GM21390 (cell line): ENCODE results near the gene LGR5.
"Not testable (repeated sequence)": the region's sequence is repeated elsewhere in the genome, so short reads cannot be mapped to it uniquely, and the experiment has no call there.

Source experiments
- ATAC-seq: cut with Tn5 transposase; IDR thresholded peaks from one replicate; pipeline ENCODE4 v1.9.1; 2021; ENCODE audit not compliant: unreplicated experiment

Gene LGR5

DNA sequence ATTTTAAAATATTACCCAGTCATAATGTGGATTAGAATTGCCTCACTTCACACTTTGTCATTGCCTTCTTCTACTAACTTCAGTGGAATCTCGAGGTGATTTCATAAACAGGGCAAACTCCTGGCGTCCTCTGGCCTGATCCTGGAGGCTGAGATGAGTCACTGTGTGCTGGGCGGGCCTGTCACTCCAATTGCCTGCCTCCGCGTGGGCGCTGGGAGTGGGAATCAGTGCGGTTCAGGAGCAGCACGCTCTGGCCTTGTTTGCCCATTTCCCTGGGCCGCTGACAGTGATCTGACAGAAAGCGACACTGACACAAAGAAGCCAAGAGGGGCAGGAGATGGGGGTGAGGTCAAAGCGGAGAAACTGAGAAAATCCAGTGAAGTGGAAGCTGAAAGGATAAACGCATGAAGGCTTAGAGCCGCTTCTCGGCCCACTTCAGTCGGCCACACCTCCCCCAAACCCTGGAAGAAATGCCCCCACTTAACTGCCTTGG, 29.7 kb downstream of the LGR5 start:
- no peak for ATAC-seq

- no peak for ATAC-seq
These were observed 32.9 kb downstream of the LGR5 start for GRCh38 chr12:71472441-71472911.

GRCh38 chr12:71474791-71475190, 35.2 kb downstream of the LGR5 start:
- no peak for ATAC-seq

DNA sequence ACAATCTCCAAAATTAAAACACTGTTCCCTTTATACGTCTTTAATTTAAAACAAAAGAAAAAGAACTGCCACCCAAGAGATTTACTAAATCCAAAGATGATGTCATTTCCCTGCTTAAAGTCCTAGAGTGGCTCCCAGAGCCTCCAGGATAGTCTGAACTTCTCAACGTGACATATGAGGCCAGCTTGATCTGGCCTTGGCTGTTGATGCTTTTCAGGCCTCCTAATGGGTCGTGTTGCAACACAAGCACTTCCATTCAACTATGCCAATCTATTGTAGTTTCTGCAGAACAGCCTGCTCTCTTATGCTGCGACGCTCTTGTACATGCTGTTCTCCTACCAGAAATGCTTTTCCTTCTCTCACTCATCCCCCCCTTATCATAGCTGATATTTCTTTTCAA, 35.7 kb downstream of the LGR5 start:
- ATAC-seq = no peak

GRCh38 chr12:71476513-71476912, 36.9 kb downstream of the LGR5 start:
- ATAC-seq = no peak

- ATAC-seq = no peak
These were observed 38.0 kb downstream of the LGR5 start for GRCh38 chr12:71477609-71478008.

DNA sequence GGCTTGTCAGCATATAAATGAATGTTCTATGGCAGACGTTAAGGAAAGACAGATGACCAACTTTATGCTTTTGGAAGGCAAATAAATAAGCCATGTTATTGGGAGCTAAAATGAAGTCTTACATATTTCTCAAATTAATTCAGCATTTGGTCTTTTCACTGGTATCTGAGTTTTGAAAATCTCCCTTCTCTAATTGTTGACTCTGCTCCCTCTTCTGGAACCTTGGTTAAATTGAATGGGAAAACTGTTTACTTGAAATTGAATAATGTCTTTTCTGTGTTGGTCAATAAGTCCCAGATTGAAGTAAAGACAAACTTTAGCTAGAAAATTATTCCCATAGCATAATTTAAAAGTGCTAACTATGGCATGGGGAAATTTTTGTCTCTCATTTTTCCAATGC, 38.7 kb downstream of the LGR5 start:
- no peak for ATAC-seq

- ATAC-seq = no peak
These were observed 44.8 kb downstream of the LGR5 start for GRCh38 chr12:71484272-71484905.

- ATAC-seq = not testable (repeated sequence)
These were observed 51.2 kb downstream of the LGR5 start for GRCh38 chr12:71490844-71491243.

DNA sequence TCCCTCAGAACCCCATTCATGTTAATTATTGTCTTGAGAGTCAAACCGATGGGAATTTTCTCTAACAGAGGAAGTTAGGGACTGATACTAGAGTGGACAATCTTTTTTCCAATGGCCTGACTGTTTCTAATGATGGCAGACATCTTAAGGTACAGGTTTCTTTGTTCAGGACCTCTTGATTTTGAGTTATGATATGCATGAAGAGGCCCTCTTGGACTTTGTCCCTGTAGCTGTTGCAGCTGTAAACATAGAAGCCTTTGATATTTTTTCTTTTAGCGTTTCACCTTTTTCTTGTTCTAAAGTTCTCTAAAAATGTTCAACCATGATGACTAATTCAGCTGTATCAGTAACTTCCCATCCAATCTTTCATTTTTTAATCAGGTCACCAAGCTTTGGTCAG, 53.0 kb downstream of the LGR5 start:
- no peak for ATAC-seq

- ATAC-seq = no peak
These were observed 60.2 kb downstream of the LGR5 start for GRCh38 chr12:71499834-71500233.

GRCh38 chr12:71503579-71504391, 64.2 kb downstream of the LGR5 start:
- ATAC-seq = no peak

DNA sequence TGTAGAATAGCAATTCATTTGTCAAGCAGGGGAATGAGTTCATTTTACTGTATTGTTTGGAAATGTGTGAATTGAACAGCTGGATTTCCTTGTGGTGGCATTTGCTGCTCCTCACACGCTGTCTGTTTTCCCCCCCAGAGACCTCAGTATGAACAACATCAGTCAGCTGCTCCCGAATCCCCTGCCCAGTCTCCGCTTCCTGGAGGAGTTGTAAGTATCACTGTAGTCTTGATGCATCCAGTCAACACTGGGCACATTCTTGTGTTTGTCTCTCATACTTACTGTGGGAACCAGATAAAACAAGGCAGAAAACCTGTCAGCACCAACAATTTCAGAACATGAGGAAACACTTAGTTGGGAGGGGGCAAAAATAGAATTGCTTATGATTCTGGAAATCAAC, 64.9 kb downstream of the LGR5 start:
- ATAC-seq = no peak

GRCh38 chr12:71509705-71510104, 70.1 kb downstream of the LGR5 start:
- no peak for ATAC-seq

DNA sequence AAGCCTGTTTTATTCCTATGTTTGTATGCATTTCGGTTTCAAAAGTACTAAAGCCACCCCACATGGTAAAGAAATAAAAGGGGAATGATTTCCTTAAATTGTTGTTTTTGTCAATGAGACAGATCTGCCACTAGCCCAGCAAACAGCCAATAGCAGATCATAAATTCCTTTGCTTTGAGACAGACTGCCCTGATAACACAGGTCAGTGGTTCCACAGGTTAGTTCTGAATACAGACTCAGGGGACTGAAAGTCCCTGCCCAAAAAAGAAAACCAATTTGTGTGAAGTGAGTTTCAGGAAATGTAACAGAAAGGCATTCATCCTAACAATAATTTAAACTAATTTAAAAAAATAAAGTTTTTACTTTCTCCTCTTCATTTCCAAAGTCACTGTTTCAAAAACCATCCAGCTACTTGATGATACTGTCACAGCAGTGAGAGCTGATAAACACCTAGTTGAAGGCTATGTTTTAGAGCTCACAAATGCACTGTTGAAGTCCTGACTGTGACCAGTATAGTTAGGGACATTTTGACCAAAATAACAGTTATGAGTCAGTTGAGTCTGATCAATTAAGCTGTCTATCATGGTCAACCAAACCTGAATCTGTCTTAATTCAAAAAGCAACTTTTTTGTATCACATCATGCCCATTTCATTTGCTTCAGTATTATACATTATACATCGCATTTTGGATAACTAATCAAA, 77.7 kb downstream of the LGR5 start:
- no peak for ATAC-seq

GRCh38 chr12:71521125-71521524, 81.5 kb downstream of the LGR5 start:
- no peak for ATAC-seq

GRCh38 chr12:71524626-71525025, 85.0 kb downstream of the LGR5 start:
- no peak for ATAC-seq

GRCh38 chr12:71533703-71534102, 94.1 kb downstream of the LGR5 start:
- ATAC-seq = no peak

GRCh38 chr12:71536279-71536938, 96.8 kb downstream of the LGR5 start:
- no peak for ATAC-seq

DNA sequence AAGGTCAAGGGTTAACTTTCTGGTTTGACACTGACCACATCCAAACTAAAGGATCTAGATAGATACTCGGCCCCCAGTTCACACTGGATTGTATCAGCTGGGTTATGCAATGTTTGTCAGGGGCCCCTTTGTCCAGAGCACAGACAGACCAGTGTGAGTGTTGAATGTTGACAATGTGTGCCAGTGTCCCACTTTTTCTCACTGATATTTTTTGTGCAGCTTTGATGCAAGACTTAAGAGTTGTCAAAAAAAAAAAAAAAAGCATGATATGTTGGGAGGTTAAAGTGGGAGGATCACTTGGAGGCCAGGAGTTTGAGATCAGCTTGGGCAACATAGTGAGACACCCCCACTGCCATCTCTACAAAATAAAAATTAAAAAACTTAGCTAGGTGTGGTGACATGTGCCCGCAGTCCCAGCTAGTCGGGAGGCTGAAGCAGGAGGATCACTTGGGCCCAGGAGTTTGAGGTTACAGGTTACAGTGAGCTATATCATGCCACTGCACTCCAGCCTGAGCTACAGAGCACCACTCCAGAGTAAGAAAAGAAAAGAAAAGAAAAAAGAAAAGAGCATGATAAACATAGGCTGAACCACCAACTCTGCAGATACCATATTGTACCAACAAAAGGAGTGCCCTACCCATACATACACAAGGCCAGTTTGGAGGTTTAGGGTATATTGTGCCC, 97.5 kb downstream of the LGR5 start:
- ATAC-seq = no peak

DNA sequence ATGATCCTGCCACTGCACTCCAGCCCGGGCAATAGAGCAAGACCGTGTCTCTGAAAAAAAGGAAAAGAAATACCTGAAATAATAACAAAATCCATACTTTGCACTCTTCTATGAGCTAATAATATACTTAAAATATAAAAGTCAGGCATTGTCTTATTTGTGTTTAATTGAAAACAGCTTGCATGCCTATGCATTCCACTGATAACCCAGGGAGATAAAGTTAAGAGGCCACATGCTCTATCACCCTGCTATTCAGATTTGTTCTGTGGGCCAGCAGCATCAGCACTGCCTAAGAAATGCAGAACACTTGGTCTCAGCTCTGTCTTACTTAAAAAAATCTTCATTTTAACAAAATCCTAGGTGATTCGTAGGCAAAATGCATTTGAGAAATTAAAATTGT, 99.2 kb downstream of the LGR5 start:
- ATAC-seq = no peak
